HepG2 (cell line): ENCODE data around the gene RAB3A. TPM values are rescaled to one million over a fixed set of nuclear protein-coding genes. Genes with fewer than 3 reads are reported as not detected.

Source experiments
- ARNT2 ChIP-seq: sonication (generic); formaldehyde crosslinking; IDR thresholded peaks from 2 replicates; pipeline ENCODE4 v1.8.0; 2022; ENCODE audit warnings: mild to moderate bottlenecking, low read depth, missing genetic modification reagents, moderate library complexity
- HDAC1 ChIP-seq: sonication (generic); formaldehyde crosslinking; IDR thresholded peaks from 2 replicates; pipeline ENCODE4 v1.5.1; 2020; ENCODE audit warnings: mild to moderate bottlenecking, missing genetic modification reagents
- KDM2A ChIP-seq: sonication (generic); formaldehyde crosslinking; IDR thresholded peaks from 2 replicates; pipeline ENCODE4 v1.4.0; 2020; ENCODE audit warnings: low read depth, missing genetic modification reagents, borderline replicate concordance
- KDM3A ChIP-seq: IDR thresholded peaks from 2 replicates; pipeline ENCODE4 v1.6.1; 2018; ENCODE audit warnings: low read depth, missing compliant biosample characterization
- MATR3 ChIP-seq: sonication (generic); formaldehyde crosslinking; IDR thresholded peaks from 2 replicates; pipeline ENCODE4 v1.4.0; 2020; ENCODE audit warnings: missing genetic modification reagents
- MTF2 ChIP-seq: sonication (generic); formaldehyde crosslinking; IDR thresholded peaks from 2 replicates; pipeline ENCODE4 v1.5.0; 2020; ENCODE audit warnings: missing genetic modification reagents, borderline replicate concordance
- RBM39 ChIP-seq: fragments of 200-400 bp; formaldehyde crosslinking; IDR thresholded peaks from one replicate; pipeline ENCODE4 v1.6.1; 2018; ENCODE audit warnings: antibody characterized with exemption, mild to moderate bottlenecking, low read depth, low read length; ENCODE audit not compliant: poor library complexity, severe bottlenecking
- REPIN1 ChIP-seq: sonication (generic); formaldehyde crosslinking; IDR thresholded peaks from 2 replicates; pipeline ENCODE4 v1.8.0; 2022; ENCODE audit warnings: missing genetic modification reagents, low read depth, mild to moderate bottlenecking, borderline replicate concordance
- REXO4 ChIP-seq: sonication (generic); formaldehyde crosslinking; IDR thresholded peaks from 2 replicates; pipeline ENCODE4 v1.8.0; 2022; ENCODE audit warnings: missing genetic modification reagents, mild to moderate bottlenecking, borderline replicate concordance
- SYNCRIP ChIP-seq: fragments of 200-400 bp; formaldehyde crosslinking; IDR thresholded peaks from 2 replicates; pipeline ENCODE4 v1.6.1; 2018; ENCODE audit warnings: mild to moderate bottlenecking, low read depth, low read length; ENCODE audit not compliant: insufficient read depth
- ZBTB21 ChIP-seq: sonication (generic); formaldehyde crosslinking; IDR thresholded peaks from 2 replicates; pipeline ENCODE4 v1.4.0; 2020; ENCODE audit warnings: missing genetic modification reagents
- ZNF883 ChIP-seq: sonication (generic); formaldehyde crosslinking; IDR thresholded peaks from 2 replicates; pipeline ENCODE4 v1.5.1; 2020; ENCODE audit warnings: mild to moderate bottlenecking, missing genetic modification reagents; ENCODE audit errors: not compliant biosample characterization
- polyA plus RNA-seq, 8 experiments: library from polyadenylated mRNA; depleted of rRNA in 3 of 8; stranded (reverse) in 7 of 8; unstranded in 1 of 8; fragments of >200 nt; fragmentation: Illumina TruSeq in 4 of 8; extraction: Trizol in 4 of 8; gene quantifications; 2 replicates each; pipeline versions ENCODE4 v1.2.1 to v1.2.3, GENCODE V29; 2011 to 2016; ENCODE audit warnings: low read depth in 4 of 8, missing spikeins in 1 of 8, mixed read lengths in 1 of 8; ENCODE audit not compliant: insufficient read depth in 1 of 8
- total RNA-seq, 5 experiments: library from RNA; depleted of rRNA; stranded (reverse); fragments of >200 nt; fragmentation: Illumina TruSeq; extraction: Trizol; gene quantifications; 2 replicates each; pipeline ENCODE4 v1.2.3, GENCODE V29; 2016; ENCODE audit warnings: low read depth in 1 of 5
- TF ChIP-seq, protein P1 (sequence below), 2 experiments: IDR thresholded peaks; 2 replicates each; pipeline ENCODE4 v1.6.1; 2011 to 2012; ENCODE audit warnings: low read length in 2 of 2, borderline replicate concordance in 1 of 2, low read depth in 1 of 2, mild to moderate bottlenecking in 1 of 2, moderate library complexity in 1 of 2
- TF ChIP-seq, protein P2 (sequence below): sonication (generic); formaldehyde crosslinking; IDR thresholded peaks from 2 replicates; pipeline ENCODE4 v1.4.0; 2020; ENCODE audit warnings: missing genetic modification reagents, borderline replicate concordance
- TF ChIP-seq, protein P3 (sequence below): sonication (generic); formaldehyde crosslinking; IDR thresholded peaks from 2 replicates; pipeline ENCODE4 v1.4.0; 2020; ENCODE audit warnings: missing genetic modification reagents, borderline replicate concordance

The RAB3A gene
- total and polyA plus RNA-seq, 2 of the 13 experiments (the other 11 are each of a cell fraction or from before 2014, with no cell fraction given) = 0.58 to 0.98 TPM

DNA sequence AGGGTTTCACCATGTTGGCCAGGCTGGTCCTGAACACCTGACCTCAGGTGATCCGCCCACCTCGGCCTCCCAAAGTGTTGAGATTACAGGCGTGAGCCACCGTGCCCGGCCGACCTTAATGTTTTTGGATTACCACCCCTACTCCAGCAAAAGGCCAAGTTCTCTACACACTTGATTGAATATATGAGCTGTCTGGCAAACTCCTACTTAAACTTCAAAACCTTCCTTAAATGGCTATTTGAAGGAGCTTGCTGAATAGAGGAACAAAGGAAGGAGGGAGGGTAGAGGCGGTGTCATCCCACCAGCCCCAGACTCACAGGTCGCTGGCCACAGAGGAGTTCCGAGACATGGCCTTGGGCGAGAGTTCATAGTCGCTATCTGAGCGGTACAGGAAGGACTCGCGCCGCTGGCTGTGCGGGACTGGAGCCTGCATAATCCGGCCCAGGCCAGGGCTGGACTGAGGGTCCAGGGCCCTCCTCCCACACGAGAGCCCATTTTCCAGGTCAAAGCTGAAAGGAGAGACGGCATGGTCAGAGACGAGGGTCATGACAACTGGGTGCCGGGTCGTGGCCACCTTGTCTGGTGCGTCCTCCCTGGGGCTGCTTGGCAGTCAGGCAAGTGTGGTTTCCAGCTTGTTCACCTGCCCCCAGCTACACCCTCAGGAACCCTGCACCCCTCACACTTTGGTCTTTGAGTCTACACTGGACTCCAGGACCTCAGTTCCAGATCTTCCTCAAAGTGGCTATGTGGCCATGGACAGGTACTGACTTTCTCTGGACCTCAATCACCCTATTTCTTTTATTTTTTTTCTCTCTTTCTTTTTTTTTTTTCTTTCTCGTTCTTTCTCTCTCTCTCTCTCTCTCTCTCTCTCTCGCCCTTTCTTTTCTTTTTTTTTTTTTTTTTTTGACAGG lies 18.2 kb upstream of the RAB3A start (continued):
- TF ChIP-seq, protein P1, sequence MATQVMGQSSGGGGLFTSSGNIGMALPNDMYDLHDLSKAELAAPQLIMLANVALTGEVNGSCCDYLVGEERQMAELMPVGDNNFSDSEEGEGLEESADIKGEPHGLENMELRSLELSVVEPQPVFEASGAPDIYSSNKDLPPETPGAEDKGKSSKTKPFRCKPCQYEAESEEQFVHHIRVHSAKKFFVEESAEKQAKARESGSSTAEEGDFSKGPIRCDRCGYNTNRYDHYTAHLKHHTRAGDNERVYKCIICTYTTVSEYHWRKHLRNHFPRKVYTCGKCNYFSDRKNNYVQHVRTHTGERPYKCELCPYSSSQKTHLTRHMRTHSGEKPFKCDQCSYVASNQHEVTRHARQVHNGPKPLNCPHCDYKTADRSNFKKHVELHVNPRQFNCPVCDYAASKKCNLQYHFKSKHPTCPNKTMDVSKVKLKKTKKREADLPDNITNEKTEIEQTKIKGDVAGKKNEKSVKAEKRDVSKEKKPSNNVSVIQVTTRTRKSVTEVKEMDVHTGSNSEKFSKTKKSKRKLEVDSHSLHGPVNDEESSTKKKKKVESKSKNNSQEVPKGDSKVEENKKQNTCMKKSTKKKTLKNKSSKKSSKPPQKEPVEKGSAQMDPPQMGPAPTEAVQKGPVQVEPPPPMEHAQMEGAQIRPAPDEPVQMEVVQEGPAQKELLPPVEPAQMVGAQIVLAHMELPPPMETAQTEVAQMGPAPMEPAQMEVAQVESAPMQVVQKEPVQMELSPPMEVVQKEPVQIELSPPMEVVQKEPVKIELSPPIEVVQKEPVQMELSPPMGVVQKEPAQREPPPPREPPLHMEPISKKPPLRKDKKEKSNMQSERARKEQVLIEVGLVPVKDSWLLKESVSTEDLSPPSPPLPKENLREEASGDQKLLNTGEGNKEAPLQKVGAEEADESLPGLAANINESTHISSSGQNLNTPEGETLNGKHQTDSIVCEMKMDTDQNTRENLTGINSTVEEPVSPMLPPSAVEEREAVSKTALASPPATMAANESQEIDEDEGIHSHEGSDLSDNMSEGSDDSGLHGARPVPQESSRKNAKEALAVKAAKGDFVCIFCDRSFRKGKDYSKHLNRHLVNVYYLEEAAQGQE (IDR thresholded peaks at IDR 0.05; ENCODE audit: borderline replicate concordance in 1 of 2, low read depth in 1 of 2, low read length in 2 of 2) = no peak
- TF ChIP-seq SYNCRIP = no peak
- TF ChIP-seq KDM2A (CRISPR knock-in tag) = peak; percentile 62; the same call in 1 of the 2 replicates
- TF ChIP-seq RBM39 = no peak
- TF ChIP-seq, protein P2, sequence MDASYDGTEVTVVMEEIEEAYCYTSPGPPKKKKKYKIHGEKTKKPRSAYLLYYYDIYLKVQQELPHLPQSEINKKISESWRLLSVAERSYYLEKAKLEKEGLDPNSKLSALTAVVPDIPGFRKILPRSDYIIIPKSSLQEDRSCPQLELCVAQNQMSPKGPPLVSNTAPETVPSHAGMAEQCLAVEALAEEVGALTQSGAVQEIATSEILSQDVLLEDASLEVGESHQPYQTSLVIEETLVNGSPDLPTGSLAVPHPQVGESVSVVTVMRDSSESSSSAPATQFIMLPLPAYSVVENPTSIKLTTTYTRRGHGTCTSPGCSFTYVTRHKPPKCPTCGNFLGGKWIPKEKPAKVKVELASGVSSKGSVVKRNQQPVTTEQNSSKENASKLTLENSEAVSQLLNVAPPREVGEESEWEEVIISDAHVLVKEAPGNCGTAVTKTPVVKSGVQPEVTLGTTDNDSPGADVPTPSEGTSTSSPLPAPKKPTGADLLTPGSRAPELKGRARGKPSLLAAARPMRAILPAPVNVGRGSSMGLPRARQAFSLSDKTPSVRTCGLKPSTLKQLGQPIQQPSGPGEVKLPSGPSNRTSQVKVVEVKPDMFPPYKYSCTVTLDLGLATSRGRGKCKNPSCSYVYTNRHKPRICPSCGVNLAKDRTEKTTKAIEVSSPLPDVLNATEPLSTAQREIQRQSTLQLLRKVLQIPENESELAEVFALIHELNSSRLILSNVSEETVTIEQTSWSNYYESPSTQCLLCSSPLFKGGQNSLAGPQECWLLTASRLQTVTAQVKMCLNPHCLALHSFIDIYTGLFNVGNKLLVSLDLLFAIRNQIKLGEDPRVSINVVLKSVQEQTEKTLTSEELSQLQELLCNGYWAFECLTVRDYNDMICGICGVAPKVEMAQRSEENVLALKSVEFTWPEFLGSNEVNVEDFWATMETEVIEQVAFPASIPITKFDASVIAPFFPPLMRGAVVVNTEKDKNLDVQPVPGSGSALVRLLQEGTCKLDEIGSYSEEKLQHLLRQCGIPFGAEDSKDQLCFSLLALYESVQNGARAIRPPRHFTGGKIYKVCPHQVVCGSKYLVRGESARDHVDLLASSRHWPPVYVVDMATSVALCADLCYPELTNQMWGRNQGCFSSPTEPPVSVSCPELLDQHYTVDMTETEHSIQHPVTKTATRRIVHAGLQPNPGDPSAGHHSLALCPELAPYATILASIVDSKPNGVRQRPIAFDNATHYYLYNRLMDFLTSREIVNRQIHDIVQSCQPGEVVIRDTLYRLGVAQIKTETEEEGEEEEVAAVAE (CRISPR knock-in tag) = no peak
- no peak for TF ChIP-seq MATR3 (CRISPR knock-in tag)
- TF ChIP-seq ZNF883 = no peak
- no peak for TF ChIP-seq ZBTB21
- no peak for TF ChIP-seq MTF2
- no peak for TF ChIP-seq REPIN1 (CRISPR knock-in tag)
- TF ChIP-seq, protein P3, sequence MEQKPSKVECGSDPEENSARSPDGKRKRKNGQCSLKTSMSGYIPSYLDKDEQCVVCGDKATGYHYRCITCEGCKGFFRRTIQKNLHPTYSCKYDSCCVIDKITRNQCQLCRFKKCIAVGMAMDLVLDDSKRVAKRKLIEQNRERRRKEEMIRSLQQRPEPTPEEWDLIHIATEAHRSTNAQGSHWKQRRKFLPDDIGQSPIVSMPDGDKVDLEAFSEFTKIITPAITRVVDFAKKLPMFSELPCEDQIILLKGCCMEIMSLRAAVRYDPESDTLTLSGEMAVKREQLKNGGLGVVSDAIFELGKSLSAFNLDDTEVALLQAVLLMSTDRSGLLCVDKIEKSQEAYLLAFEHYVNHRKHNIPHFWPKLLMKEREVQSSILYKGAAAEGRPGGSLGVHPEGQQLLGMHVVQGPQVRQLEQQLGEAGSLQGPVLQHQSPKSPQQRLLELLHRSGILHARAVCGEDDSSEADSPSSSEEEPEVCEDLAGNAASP (CRISPR knock-in tag) = no peak
- TF ChIP-seq KDM3A (CRISPR knock-in tag) = no peak
- no peak for TF ChIP-seq HDAC1
- TF ChIP-seq ARNT2 (CRISPR knock-in tag) = no peak
- TF ChIP-seq REXO4 = no peak
